SU-DHL-6 (cell line): ENCODE data around the gene NCAM2.

Experiments
- H2AFZ ChIP-seq: fragments of 200-600 bp; sonication (generic); 2 replicates; pipeline ENCODE4 v1.6.1; 2014; ENCODE audit warnings: low read depth, mild to moderate bottlenecking, moderate library complexity, mixed read lengths, antibody characterized with exemption, low read length; ENCODE audit not compliant: severe bottlenecking
- H3F3A ChIP-seq: fragments of 200-600 bp; shearing (Covaris generic); 2 replicates; pipeline ENCODE4 v1.6.0; 2016; ENCODE audit warnings: antibody characterized with exemption, mild to moderate bottlenecking; ENCODE audit not compliant: insufficient read depth
- H3K27ac ChIP-seq: fragments of 200-600 bp; sonication (generic); 2 replicates; pipeline ENCODE4 v1.5.1; 2016; ENCODE audit warnings: low read depth, mild to moderate bottlenecking, low read length, moderate library complexity, mixed read lengths
- H3K27me3 ChIP-seq: fragments of 200-600 bp; sonication (generic), shearing (Covaris generic); 2 replicates; pipeline ENCODE4 v1.6.0; 2014; ENCODE audit warnings: mild to moderate bottlenecking, low read length
- H3K36me3 ChIP-seq: fragments of 200-600 bp; sonication (generic); 2 replicates; pipeline ENCODE4 v1.6.1; 2014; ENCODE audit warnings: mild to moderate bottlenecking, low read length, mixed read lengths
- H3K4me2 ChIP-seq: fragments of 300-600, 200-600 bp; shearing (Covaris generic), sonication (generic); 2 replicates; pipeline ENCODE4 v1.6.0; 2014; ENCODE audit warnings: low read length, low read depth, mild to moderate bottlenecking; ENCODE audit not compliant: poor library complexity, severe bottlenecking
- H3K4me3 ChIP-seq: fragments of 200-600 bp; sonication (generic); 2 replicates; pipeline ENCODE4 v1.5.1; 2014; ENCODE audit warnings: antibody characterized with exemption, low read length, mild to moderate bottlenecking, mixed read lengths; ENCODE audit not compliant: insufficient read depth, poor library complexity, severe bottlenecking
- H3K79me2 ChIP-seq: fragments of 200-600 bp; sonication (generic); 2 replicates; pipeline ENCODE4 v1.6.1; 2014; ENCODE audit warnings: mild to moderate bottlenecking, low read length, moderate library complexity; ENCODE audit not compliant: insufficient read depth
- H3K9ac ChIP-seq: fragments of 200-600 bp; sonication (generic); 2 replicates; pipeline ENCODE4 v1.7.0; 2014; ENCODE audit warnings: mild to moderate bottlenecking, low read length
- H3K9me2 ChIP-seq: fragments of 200-600 bp; sonication (generic); replicated peaks from 2 replicates; pipeline ENCODE4 v1.6.1; 2014; ENCODE audit warnings: low read length; ENCODE audit not compliant: insufficient read depth
- H3K9me3 ChIP-seq: fragments of 200-600 bp; sonication (generic); 2 replicates; pipeline ENCODE4 v1.6.1; 2014; ENCODE audit warnings: low read length, mixed read lengths; ENCODE audit not compliant: insufficient read depth
- H4K20me1 ChIP-seq: fragments of 200-600 bp; sonication (generic); 2 replicates; pipeline ENCODE4 v1.6.1; 2014; ENCODE audit warnings: low read depth, mild to moderate bottlenecking, antibody characterized with exemption, low read length, moderate library complexity, mixed read lengths
- CTCF ChIP-seq: fragments of 200-600 bp; sonication (generic); IDR thresholded peaks from one replicate; pipeline ENCODE4 v1.5.1; 2017; ENCODE audit warnings: antibody characterized with exemption, mild to moderate bottlenecking, low read length, moderate library complexity; ENCODE audit not compliant: insufficient read depth, poor library complexity, severe bottlenecking
- EZH2phosphoT487 ChIP-seq: fragments of 200-600 bp; sonication (generic), shearing (Covaris generic); conservative IDR thresholded peaks from 2 replicates; pipeline ENCODE4 v1.6.1; 2018; ENCODE audit warnings: mild to moderate bottlenecking, antibody characterized with exemption, low read length, moderate library complexity, mixed read lengths

Gene NCAM2

GRCh38 chr21:20968391-20968790, 29.8 kb upstream of the NCAM2 start:
- Histone ChIP-seq H3K36me3 (no peaks in the 10 kb centered on the region), H3K27me3 (no peaks in the 10 kb centered on the region), H2AFZ (peak overlapping the region; percentile 14), H3K9me3 (no peaks in the 10 kb centered on the region), H3F3A (no peaks in the 10 kb centered on the region), H3K9ac (no peak overlapping the region), H3K79me2 (no peaks in the 10 kb centered on the region), H4K20me1 (no peaks in the 10 kb centered on the region), H3K4me2 (no peak overlapping the region), H3K9me2 (no peaks in the 10 kb centered on the region), H3K27ac (no peak overlapping the region), H3K4me3 (no peak overlapping the region)
- TF ChIP-seq EZH2phosphoT487, result no peak
- no peak for TF ChIP-seq CTCF

DNA sequence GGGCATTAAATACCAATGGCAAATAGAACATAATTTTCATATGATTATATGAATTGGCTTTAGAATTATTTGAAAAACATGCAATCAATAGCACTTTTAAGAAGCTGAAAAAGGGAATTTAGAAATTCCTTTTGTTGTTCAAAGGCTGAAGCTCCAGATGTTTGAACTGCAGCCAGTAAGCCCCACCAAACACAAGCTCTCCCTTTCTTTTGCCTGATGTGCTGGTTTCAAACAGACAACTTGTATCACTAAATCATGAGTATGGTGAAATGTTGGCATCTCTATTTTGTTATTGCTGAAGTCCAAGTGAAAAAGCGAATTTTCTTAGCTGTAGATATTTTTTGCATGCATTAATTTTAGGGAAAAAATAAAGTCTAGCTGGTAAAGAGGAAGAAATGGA, 27.5 kb upstream of the NCAM2 start:
- Histone ChIP-seq H3K27ac (no peak overlapping the region), H3F3A (no peaks in the 10 kb centered on the region), H3K36me3 (no peaks in the 10 kb centered on the region), H3K4me3 (no peak overlapping the region), H3K9ac (no peak overlapping the region), H3K4me2 (no peak overlapping the region), H3K79me2 (no peaks in the 10 kb centered on the region), H4K20me1 (no peaks in the 10 kb centered on the region), H2AFZ (no peak overlapping the region), H3K27me3 (no peaks in the 10 kb centered on the region), H3K9me3 (no peaks in the 10 kb centered on the region), H3K9me2 (no peaks in the 10 kb centered on the region)
- TF ChIP-seq EZH2phosphoT487 (no peak), CTCF (no peak)

DNA sequence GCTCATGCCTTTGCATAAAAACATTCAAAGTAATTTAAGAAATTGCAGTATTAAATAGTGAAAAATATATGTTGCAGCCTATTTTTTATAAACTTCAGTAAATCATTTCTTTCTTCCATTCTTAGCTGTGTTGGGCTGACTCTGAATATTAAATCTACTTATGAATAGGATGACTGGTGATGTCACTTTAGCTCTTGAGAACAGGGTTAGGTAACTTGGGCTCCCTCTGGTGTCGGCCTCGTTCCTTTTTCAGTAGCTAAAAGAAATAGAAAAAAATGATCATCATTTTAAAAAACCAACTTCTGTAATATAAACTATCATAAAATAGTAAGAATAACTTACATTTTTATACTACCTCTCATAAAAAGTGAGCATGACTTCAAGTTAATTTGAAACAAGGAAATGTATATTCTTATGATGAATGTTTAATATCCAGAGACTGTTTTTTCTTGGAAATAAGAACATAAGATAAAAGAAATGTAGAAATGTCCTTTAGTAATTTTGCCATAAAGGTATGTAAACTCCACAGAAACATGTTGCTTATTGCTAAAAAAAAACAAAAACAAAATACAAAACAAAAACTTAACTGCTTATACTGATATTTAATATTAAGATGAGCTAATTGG, 26.8 kb upstream of the NCAM2 start:
- no peaks in the 10 kb centered on the region for H3K27me3 ChIP-seq
- no peak overlapping the region for H3K27ac ChIP-seq
- no peak overlapping the region for H3K9ac ChIP-seq

More for the DNA sequence above, 26.8 kb upstream of the NCAM2 start:
- Histone ChIP-seq H4K20me1 (no peaks in the 10 kb centered on the region), H3K36me3 (no peaks in the 10 kb centered on the region), H3K79me2 (no peaks in the 10 kb centered on the region), H2AFZ (no peak overlapping the region), H3K9me2 (no peaks in the 10 kb centered on the region), H3F3A (no peaks in the 10 kb centered on the region), H3K4me3 (no peak overlapping the region), H3K9me3 (no peaks in the 10 kb centered on the region), H3K4me2 (no peak overlapping the region)
- TF ChIP-seq EZH2phosphoT487, result no peak
- TF ChIP-seq CTCF, result peak; percentile 63
